ENCODE measurements around the gene LRRC25.

The LRRC25 gene

DNA sequence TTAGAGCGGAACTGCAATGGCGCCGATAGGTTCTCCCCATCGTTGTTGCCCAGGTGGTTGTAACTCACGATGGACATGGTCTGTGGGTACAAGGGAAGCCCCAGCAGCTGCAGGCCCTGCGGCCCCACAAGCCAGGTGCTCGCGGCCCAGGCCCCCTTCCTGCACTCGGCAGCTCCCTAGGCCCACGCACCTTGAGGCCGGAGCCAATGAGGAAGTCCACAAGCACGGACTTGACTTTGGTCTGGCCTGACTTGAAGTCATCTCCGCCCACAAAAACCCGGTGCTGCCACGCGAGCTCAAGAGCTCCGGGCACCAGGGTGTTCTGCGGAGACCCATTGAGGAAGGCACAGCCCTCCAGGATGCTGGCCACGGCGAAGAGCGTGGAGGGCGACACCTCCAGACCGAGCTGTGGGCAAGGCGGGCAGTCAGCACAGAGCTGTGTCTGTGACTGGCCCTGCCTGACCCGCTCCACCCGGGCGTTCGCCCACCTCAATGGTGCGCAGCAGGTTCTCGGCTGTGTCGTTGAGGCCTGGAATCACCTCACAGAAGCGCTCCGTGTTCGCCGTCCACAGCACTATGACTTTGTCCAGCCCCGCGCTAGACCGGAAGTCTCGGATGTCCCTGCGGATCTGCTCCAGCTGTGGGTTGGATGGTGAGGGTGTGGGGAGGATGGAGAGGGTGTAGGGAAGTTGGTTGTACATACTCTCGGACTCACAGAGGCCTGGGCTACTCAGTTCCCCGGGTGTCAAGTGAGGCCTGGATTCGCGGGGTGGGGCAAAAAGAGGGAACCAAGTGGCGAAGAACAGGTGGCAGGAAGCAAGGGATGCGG is 38.6 kb upstream of the LRRC25 start:
- DNase-seq: no peak

DNA sequence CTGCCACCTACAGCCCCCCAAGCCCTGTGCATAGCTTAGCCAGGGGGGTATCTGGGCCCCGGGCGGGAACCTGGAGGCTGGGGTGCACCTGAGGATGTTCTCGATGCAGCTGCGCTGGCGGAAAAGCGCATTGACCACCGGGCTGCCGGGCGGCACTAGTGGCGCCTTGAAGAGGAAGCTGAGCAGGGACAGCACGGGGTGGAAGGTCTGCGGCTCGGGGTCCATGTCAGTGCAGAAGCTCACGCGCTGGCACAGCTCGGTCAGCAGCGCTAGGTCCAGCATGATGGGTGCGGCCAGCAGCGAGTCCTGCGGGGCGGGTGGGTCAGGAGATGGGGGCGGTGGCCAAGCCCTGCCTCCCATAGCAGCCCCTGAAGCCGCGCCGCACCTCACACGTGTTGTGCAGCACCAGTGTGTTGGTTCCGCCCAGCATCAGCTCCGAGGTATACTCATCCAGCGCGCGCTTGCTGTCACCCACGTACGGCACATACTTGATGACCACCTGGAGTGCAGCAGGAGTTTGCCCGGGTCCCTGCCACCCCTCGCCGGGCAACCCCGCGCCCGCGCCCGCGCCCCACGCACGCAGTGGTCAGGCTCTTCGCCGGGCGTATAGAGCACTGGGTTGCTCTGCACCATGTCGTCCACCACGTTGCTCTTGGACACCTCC is 37.9 kb upstream of the LRRC25 start:
- DNase-seq: no peak

GRCh38 chr19:18434411-18435175 is 37.2 kb upstream of the LRRC25 start:
- no peak for DNase-seq

DNA sequence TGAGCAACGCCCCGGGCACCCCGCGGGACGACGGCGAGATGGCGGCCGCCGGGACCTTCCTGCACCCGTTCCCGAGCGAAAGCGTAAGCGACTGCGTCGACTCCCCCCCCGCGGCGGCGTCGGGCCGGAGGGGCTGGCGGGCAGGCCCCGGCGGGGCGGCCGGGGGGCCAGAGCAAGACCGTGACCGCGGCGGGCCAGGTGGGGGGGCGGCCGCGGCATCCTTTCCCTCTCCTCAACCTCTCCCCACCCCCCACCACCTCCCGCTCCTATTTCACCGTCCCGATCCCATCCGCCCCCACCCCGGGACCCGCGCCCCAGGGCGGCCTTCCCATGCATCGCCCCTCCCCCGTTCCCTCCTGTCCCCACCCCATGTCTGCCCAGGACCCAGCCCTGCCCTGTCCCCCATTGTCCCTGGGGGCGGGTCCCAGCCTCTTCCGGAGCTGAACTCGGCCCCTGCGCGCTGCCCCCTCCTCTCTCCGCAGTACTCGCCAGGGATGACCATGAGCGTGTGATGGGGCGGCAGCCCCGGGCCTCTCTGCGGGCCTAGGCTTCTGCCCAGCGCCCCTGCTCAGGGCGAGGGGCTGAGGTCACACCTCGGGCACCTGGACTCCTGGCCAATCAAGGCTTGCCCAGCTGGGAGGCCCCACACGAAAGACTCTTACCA is 36.4 kb upstream of the LRRC25 start:
- DNase-seq: no peak

GRCh38 chr19:18433015-18433691 is 35.7 kb upstream of the LRRC25 start:
- DNase-seq: no peak

DNA sequence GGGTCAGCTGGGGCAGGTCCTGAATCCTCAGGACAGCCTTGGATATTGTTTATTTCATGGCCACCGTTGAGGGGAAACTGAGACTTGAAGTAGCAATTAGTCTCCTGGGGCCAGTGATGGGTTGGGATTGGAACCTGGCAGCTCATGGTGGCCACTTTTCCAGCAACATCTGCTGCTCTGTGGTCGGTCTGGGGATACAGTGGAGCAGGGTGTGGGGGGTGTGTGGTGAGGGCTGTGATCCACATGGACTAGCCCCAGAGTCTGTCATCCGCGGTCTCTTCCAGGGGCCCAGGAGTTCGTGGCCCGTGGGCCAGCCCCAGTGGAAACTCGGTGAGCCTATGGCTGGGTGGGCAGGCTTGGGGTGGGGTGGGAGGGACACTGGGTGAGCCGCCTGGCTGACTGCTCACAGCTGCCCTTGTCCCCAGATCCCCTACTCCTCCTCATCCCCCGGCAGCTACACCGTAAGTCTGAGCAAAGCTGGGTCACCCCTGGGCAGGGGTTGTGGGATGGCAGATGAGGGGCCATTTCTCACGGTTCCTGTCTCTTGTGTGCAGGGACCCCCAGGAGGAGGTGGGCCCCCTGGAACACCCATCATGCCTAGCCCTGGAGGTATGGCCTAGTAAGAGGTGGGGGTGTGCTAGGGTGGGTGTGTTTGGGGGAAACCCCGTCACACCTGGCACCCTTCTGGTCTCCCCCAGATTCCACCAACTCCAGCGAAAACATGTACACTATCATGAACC is 35.0 kb upstream of the LRRC25 start:
- DNase-seq: no peak

DNA sequence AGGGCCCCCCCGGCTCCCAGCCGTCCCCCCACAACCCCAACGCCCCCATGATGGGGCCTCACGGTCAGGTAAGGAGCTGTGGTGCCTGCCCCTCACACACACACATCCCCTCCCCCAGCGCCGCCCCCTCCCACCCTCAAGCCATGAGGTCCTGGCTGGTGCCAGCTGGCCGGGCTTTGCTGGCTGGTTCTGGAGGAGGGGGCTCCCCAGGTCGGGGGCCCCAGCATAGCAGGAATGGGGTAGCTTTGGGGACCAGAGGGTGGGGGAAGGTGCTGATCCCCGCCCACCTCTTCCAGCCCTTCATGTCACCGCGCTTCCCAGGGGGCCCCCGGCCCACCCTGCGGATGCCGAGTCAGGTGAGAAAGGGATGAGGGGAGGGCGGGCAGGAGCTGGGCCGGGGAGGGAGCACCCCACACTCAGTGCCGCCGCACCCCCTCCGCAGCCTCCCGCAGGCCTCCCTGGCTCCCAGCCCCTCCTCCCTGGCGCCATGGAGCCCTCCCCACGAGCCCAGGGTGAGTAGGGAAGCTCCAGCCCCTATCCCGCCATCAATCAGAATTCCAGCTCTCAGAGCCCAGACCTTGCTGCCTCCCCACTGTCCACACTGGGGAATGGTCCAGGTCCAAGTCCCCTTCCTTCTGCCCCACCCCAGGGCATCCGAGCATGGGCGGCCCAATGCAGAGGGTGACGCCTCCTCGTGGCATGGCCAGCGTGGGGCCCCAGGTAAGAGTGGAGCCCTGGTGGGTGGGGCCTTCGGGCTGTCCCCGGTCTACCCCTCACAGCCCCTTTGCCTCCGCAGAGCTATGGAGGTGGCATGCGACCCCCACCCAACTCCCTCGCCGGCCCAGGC is 34.2 kb upstream of the LRRC25 start:
- DNase-seq: no peak

DNA sequence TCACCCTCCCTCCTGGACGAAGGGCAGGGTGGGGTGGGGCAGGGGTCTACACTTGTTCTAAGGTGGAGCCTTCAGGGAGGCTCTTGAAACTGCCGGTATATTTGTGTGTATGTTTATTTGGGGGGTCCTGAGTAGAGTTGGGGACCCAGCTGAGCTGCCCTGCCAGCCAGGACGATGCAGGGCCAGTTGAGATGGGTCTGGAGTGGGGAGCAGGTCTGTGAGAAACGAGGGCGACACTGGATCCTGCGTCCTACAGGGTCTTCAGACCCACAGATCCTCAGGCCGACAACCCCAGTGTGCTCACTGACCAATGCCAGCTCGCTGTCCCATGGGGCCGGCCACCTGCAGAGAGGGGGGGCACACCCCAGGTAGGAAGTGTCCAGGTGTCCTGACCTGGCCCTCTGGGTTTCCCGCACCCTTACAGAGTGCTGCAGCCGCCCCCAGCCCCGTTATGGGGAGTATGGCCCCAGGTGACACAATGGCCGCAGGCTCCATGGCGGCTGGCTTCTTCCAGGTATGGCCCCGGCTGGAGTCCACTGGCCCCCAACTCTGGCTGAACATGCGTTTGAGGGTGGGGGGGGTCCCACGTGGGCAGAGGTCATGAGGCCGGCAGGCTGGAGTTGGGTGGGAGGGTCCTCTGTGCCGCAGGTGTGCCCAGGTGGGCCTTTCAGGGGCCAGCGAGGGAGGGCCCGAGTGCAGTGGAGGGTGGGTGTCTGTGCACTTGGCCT is 33.2 kb upstream of the LRRC25 start:
- no peak for DNase-seq

DNA sequence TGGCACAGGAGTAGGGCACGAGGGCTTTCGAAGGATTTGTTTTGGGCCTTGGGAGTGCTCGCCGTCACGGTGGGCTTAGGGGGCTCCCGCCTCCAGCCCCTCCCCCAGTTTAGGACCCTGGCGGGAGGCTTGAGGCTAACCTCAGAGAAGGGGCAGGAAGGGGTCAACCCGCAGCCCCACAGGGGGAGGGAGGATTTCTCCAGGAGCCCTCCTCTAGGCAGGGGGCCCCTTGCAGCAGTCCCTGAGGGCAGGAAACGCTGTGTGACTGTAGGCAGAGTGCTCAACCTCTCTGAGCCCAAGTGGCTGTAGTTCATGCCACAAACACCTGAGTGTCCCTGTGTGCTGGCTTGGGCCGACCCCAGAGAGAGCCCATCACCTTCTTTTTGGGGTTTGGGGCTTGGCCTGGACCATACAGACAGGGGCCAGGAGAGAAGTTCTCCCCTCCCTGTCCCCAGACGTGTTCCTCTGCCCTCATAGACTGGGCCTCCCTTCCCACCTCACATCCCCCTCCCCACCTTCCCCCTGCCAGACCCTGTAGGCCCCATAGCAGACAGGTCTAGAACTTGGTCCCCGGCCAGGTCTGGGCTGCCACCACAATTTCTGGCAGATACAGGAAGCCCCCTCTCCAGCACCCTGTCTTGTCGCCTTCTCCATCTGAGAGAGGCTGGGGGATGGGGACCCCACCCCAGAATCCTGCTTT is 32.4 kb upstream of the LRRC25 start:
- DNase-seq: no peak

GRCh38 chr19:18428787-18429674 is 31.6 kb upstream of the LRRC25 start:
- no peak for DNase-seq

DNA sequence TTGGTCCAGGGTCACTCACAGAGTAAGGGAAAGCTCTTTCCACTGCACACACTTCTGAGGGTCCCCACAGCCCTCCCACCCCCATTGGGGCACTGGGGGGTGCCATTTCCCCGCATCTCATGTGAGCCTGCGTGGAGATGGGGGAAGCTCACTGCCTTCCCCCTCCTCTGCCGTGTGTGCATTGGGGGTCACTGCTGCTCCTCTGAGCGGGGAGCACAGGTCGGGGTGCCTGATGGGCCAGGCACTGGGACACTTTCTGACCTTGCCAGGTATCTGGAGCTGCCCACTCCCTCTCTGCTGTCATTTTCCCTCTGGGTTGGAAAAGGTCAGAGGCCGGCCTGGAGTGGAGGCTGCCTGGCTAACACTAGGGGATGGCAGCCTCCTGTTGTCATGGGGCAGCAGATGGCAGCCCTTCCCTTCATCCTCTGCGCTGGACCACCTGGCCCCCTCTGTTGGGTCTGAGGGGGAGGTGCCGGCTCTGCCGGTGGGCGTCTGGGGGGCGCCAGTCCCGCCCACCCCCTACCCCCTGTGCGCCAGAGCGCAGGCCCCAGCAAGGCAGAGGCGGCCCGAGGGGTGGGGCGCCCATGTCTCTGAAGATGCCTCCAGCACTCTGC is 30.9 kb upstream of the LRRC25 start:
- no peak for DNase-seq

GRCh38 chr19:18427743-18428113 is 30.3 kb upstream of the LRRC25 start:
- DNase-seq: no peak

DNA sequence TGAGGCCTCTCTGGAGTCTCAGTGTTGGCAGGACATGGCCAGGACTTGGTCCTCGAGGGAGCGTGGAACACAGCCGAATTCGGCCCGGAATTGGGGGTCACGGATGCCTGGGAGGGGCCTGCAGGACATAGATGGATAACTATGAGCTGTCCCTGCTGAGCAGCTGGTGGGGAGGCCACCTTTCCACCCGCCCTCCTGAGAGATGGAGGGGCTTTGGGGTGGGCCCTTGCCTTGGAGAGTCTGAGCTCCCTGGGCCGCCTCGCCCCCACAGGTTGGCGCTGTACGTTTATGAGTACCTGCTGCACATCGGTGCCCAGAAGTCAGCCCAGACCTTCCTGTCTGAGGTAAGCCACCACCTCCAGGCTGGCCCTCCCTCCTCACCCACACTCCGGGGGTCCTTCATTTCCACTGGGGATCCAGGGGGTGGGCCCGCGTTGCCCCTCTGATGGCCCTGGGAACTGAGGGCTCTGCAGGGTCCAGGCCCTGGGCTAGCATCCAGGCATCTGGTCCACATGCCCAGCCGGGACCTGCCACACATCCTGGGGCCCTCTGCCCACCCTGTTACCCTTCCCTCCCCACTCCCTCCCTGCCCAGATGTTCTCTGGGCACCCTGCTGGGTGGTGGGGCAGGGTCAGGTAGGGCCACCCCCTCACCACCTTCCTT is 29.8 kb upstream of the LRRC25 start:
- DNase-seq: no peak

- DNase-seq: no peak
Observed at GRCh38 chr19:18426416-18426767, 29.0 kb upstream of the LRRC25 start.

GRCh38 chr19:18425515-18426415 is 28.3 kb upstream of the LRRC25 start:
- DNase-seq: no peak

GRCh38 chr19:18424890-18425514 is 27.6 kb upstream of the LRRC25 start:
- no peak for DNase-seq

Measured in NCI-H2081 treated with DMSO at 0.1 percent for 48 hours (cell line).